Liver (tissue), 9 donors: Measurements from ENCODE around the gene RASL11A. TPM values are rescaled to one million over a fixed set of nuclear protein-coding genes. Genes with fewer than 3 reads are reported as not detected.

ENCODE experiments used
- DNase-seq: peaks from one replicate; pipeline ENCODE4 v3.0.0-alpha.2; 2017; ENCODE audit warnings: low spot score
- H3K27ac ChIP-seq, 2 donors: one replicate each; pipeline ENCODE4 v1.7.0; 2013; ENCODE audit warnings: inconsistent platforms in 2 of 2, low read length in 2 of 2, control low read depth in 1 of 2, low read depth in 1 of 2, mild to moderate bottlenecking in 1 of 2
- H3K27me3 ChIP-seq, 4 donors: one replicate each; pipeline versions ENCODE4 v1.6.1 to v1.7.0; 2013; ENCODE audit warnings: low read length in 3 of 4, inconsistent platforms in 1 of 4, mild to moderate bottlenecking in 1 of 4, moderate library complexity in 1 of 4; ENCODE audit not compliant: control insufficient read depth in 4 of 4, insufficient read depth in 4 of 4
- H3K36me3 ChIP-seq, 4 donors: one replicate each; pipeline versions ENCODE4 v1.6.1 to v1.7.0; 2013; ENCODE audit warnings: low read length in 3 of 4, mild to moderate bottlenecking in 3 of 4, low read depth in 1 of 4, moderate library complexity in 1 of 4; ENCODE audit not compliant: control insufficient read depth in 4 of 4, insufficient read depth in 3 of 4
- H3K4me1 ChIP-seq, 4 donors: one replicate each; pipeline versions ENCODE4 v1.6.1 to v1.7.0; 2013; ENCODE audit warnings: low read length in 3 of 4, mild to moderate bottlenecking in 3 of 4, moderate library complexity in 1 of 4; ENCODE audit not compliant: control insufficient read depth in 4 of 4, insufficient read depth in 4 of 4
- H3K4me3 ChIP-seq, 3 donors: one replicate each; pipeline versions ENCODE4 v1.6.1 to v1.7.0; 2013; ENCODE audit warnings: low read length in 3 of 3, control low read depth in 1 of 3, low read depth in 1 of 3, mild to moderate bottlenecking in 1 of 3
- H3K9ac ChIP-seq, 2 donors: one replicate each; pipeline ENCODE4 v1.7.0; 2013; ENCODE audit warnings: low read length in 2 of 2, mild to moderate bottlenecking in 2 of 2, moderate library complexity in 2 of 2, control low read depth in 1 of 2, low read depth in 1 of 2
- H3K9me3 ChIP-seq, 4 donors: one replicate each; pipeline versions ENCODE4 v1.6.1 to v1.7.0; 2013; ENCODE audit warnings: low read length in 3 of 4; ENCODE audit not compliant: control insufficient read depth in 4 of 4
- ATF3 ChIP-seq: IDR thresholded peaks from 2 replicates; pipeline ENCODE4 v1.6.1; 2016; ENCODE audit warnings: antibody characterized with exemption
- CTCF ChIP-seq: fragments of 150-350 bp; IDR thresholded peaks from 2 replicates; pipeline ENCODE4 v1.5.1; 2017; ENCODE audit warnings: improper control_type of control experiment, low read depth, low read length; ENCODE audit not compliant: missing input control
- EGR1 ChIP-seq, 2 donors: IDR thresholded peaks; 2 replicates each; pipeline ENCODE4 v1.6.1; 2016 to 2018; ENCODE audit warnings: antibody characterized with exemption in 2 of 2, low read depth in 2 of 2
- FOXA1 ChIP-seq: IDR thresholded peaks from 2 replicates; pipeline ENCODE4 v1.6.1; 2016; ENCODE audit warnings: antibody characterized with exemption
- FOXA2 ChIP-seq: IDR thresholded peaks from 2 replicates; pipeline ENCODE4 v1.6.1; 2016; ENCODE audit warnings: antibody characterized with exemption
- GABPA ChIP-seq, 2 donors: IDR thresholded peaks in 1 of 2; conservative IDR thresholded peaks in 1 of 2; 2 replicates each; pipeline ENCODE4 v1.6.1; 2016; ENCODE audit warnings: antibody characterized with exemption in 2 of 2, mild to moderate bottlenecking in 1 of 2, moderate library complexity in 1 of 2
- HNF4A ChIP-seq, 2 donors: conservative IDR thresholded peaks; 2 replicates each; pipeline ENCODE4 v1.6.1; 2016; ENCODE audit warnings: antibody characterized with exemption in 2 of 2, mild to moderate bottlenecking in 2 of 2
- HNF4G ChIP-seq: IDR thresholded peaks from 2 replicates; pipeline ENCODE4 v1.6.1; 2016; ENCODE audit warnings: antibody characterized with exemption
- JUND ChIP-seq, 2 donors: IDR thresholded peaks; 2 replicates each; pipeline ENCODE4 v1.6.1; 2016; ENCODE audit warnings: antibody characterized with exemption in 2 of 2
- NR2F2 ChIP-seq: IDR thresholded peaks from 2 replicates; pipeline ENCODE4 v1.6.1; 2016; ENCODE audit warnings: antibody characterized with exemption
- RAD21 ChIP-seq, 2 donors: IDR thresholded peaks; 2 replicates each; pipeline ENCODE4 v1.6.1; 2016; ENCODE audit warnings: antibody characterized with exemption in 2 of 2, mild to moderate bottlenecking in 2 of 2
- RXRA ChIP-seq, 2 donors: IDR thresholded peaks; 2 replicates each; pipeline ENCODE4 v1.6.1; 2017 to 2018; ENCODE audit warnings: antibody characterized with exemption in 2 of 2, mild to moderate bottlenecking in 1 of 2
- SP1 ChIP-seq: IDR thresholded peaks from 2 replicates; pipeline ENCODE4 v1.6.1; 2018; ENCODE audit warnings: antibody characterized with exemption, mild to moderate bottlenecking
- TAF1 ChIP-seq: conservative IDR thresholded peaks from 2 replicates; pipeline ENCODE4 v1.6.1; 2016; ENCODE audit warnings: antibody characterized with exemption, mild to moderate bottlenecking
- YY1 ChIP-seq: IDR thresholded peaks from 2 replicates; pipeline ENCODE4 v1.6.1; 2016; ENCODE audit warnings: antibody characterized with exemption, mild to moderate bottlenecking
- WGBS: extraction: QIAGEN DNeasy Blood & Tissue Kit; methylation state at CpG from one replicate; pipeline ENCODE4 v1.1.7; 2013; 5-methylcytosine and 5-hydroxymethylcytosine counted together
- polyA plus RNA-seq, 2 donors: library from polyadenylated mRNA; stranded (reverse) in 1 of 2; unstranded in 1 of 2; fragments of 200-250 nt in 1 of 2; fragments of >200 nt in 1 of 2; fragmentation: Nextera tagmentation in 1 of 2; extraction: Ambion mirVana in 1 of 2; gene quantifications; one replicate each; pipeline versions ENCODE4 v1.2.1 to v1.2.3, GENCODE V29; 2013 to 2015
- total RNA-seq, 2 donors: library from RNA; depleted of rRNA; stranded (reverse); fragments of >200 nt; gene quantifications; one replicate each; pipeline ENCODE4 v1.2.3, GENCODE V29; 2014
- TF ChIP-seq, protein P1 (sequence below): IDR thresholded peaks from 2 replicates; pipeline ENCODE4 v1.6.1; 2016; ENCODE audit warnings: antibody characterized with exemption
- TF ChIP-seq, protein P2 (sequence below): IDR thresholded peaks from 2 replicates; pipeline ENCODE4 v1.6.1; 2016; ENCODE audit warnings: antibody characterized with exemption, mild to moderate bottlenecking
- TF ChIP-seq, protein P3 (sequence below): IDR thresholded peaks from 2 replicates; pipeline ENCODE4 v1.6.1; 2016; ENCODE audit warnings: antibody characterized with exemption
- donor health status: healthy.
- donor health status: healthy.
- donor health status: healthy.
- donor health status: healthy.
- donor health status: healthy.

The RASL11A gene
- total and polyA plus RNA-seq, 4 donors, result 2.5 to 5.6 (median 4.0) TPM

DNA sequence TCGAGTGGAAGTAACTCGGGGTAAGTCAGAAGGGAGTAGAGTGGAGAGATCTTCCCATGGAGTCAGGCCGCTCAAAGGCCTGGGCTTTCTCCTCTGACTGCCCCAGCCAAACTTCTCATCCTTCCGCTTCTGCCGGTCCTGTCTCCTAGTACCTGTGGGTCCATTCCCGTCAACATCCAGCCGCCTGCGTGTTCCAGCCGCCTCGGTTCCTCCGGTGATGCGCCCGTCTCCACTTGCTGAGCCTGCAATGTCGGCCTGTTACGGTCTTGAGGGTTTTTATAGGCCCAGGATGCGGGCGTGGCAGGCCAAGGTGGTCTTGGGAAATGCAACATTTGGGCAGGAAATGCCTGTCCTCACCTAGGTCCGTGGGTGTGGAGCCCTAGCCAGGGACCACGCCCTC lies 38.3 kb downstream of the RASL11A start:
- Histone ChIP-seq H3K4me3 (no peak overlapping the region), H3K4me1 (no peaks in the 10 kb centered on the region), H3K9ac (no peak overlapping the region), H3K27me3 (no peaks in the 10 kb centered on the region), H3K36me3 (no peaks in the 10 kb centered on the region), H3K27ac (no peak overlapping the region), H3K9me3 (no peaks in the 10 kb centered on the region)
- 91% methylated on average over 19 of the region's 19 CpGs for WGBS
- DNase-seq, result no peak
- TF ChIP-seq NR2F2 (no peak), HNF4G (no peak), EGR1 (IDR thresholded peaks at IDR 0.05; ENCODE audit: low read depth in 2 of 2) (no peak), FOXA1 (no peak), CTCF (no peak), YY1 (no peak), JUND (IDR thresholded peaks at IDR 0.05) (no peak), RXRA (IDR thresholded peaks at IDR 0.05) (no peak), TAF1 (no peak), GABPA (IDR thresholded peaks at IDR 0.05 in 1 of 2, conservative IDR thresholded peaks at IDR 0.05 in 1 of 2) (no peak), RAD21 (IDR thresholded peaks at IDR 0.05) (no peak), FOXA2 (no peak), HNF4A (conservative IDR thresholded peaks at IDR 0.05) (no peak), SP1 (no peak), ATF3 (no peak)
- TF ChIP-seq, protein P1, sequence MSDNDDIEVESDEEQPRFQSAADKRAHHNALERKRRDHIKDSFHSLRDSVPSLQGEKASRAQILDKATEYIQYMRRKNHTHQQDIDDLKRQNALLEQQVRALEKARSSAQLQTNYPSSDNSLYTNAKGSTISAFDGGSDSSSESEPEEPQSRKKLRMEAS, result no peak
- TF ChIP-seq, protein P2, sequence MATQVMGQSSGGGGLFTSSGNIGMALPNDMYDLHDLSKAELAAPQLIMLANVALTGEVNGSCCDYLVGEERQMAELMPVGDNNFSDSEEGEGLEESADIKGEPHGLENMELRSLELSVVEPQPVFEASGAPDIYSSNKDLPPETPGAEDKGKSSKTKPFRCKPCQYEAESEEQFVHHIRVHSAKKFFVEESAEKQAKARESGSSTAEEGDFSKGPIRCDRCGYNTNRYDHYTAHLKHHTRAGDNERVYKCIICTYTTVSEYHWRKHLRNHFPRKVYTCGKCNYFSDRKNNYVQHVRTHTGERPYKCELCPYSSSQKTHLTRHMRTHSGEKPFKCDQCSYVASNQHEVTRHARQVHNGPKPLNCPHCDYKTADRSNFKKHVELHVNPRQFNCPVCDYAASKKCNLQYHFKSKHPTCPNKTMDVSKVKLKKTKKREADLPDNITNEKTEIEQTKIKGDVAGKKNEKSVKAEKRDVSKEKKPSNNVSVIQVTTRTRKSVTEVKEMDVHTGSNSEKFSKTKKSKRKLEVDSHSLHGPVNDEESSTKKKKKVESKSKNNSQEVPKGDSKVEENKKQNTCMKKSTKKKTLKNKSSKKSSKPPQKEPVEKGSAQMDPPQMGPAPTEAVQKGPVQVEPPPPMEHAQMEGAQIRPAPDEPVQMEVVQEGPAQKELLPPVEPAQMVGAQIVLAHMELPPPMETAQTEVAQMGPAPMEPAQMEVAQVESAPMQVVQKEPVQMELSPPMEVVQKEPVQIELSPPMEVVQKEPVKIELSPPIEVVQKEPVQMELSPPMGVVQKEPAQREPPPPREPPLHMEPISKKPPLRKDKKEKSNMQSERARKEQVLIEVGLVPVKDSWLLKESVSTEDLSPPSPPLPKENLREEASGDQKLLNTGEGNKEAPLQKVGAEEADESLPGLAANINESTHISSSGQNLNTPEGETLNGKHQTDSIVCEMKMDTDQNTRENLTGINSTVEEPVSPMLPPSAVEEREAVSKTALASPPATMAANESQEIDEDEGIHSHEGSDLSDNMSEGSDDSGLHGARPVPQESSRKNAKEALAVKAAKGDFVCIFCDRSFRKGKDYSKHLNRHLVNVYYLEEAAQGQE, result no peak
- TF ChIP-seq, protein P3, sequence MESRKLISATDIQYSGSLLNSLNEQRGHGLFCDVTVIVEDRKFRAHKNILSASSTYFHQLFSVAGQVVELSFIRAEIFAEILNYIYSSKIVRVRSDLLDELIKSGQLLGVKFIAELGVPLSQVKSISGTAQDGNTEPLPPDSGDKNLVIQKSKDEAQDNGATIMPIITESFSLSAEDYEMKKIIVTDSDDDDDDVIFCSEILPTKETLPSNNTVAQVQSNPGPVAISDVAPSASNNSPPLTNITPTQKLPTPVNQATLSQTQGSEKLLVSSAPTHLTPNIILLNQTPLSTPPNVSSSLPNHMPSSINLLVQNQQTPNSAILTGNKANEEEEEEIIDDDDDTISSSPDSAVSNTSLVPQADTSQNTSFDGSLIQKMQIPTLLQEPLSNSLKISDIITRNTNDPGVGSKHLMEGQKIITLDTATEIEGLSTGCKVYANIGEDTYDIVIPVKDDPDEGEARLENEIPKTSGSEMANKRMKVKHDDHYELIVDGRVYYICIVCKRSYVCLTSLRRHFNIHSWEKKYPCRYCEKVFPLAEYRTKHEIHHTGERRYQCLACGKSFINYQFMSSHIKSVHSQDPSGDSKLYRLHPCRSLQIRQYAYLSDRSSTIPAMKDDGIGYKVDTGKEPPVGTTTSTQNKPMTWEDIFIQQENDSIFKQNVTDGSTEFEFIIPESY, result no peak
